GM20431 (cell line): ENCODE results near the gene CEACAM8.
"Not testable (repeated sequence)": the region's sequence is repeated elsewhere in the genome, so short reads cannot be mapped to it uniquely, and the experiment has no call there.

Source experiments
- in situ Hi-C: fragments of 300-500 bp; cut with MseI, MboI; formaldehyde crosslinking; loops from one replicate; pipeline ENCODE4 v1.15.0; 2020; ENCODE audit warnings: low sequenced_read_pairs; ENCODE audit not compliant: unreplicated experiment

The CEACAM8 gene

DNA sequence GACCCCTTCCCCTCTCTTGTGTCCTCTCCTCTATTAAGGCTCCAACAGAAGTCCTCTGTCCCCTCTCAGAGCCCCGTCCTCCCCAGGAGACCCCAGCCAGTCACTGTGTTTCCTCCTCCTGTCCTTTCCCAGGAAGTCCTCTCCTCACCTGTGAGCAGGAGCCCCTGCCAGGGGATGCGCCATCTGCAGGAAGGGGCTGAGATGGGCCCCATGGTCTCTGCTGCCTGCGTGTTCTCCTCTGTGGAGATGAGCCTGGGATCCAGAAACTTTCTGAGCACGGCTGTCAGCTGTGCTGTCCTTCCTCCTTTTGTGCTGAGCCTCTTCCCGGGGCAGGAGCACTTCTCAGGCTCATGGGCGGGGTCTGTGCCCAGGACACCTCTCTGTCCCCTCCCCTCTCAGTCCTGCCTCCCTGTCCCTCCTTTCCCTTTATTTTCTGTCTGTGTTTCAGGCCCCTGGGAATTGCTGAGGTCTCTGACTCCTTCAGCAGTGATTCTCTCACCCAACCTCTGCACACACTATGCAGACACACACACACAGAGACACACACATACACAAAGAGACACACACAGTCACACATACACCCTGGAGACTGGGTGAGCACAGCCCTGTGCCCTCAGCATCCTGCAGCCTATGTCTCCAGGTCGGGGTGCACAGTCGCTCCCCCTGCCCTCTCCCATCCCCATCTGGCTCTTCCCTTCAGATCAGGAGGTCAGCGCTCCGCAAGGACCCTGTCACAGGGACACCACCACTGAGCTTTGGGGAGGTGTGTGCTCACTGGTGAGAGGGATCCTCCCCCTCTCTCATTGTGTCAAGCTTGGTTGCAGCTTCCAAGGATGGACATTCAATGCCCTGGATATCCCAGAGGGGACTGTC is at the start of gene CEACAM8:
Gene CEACAM8, minus strand, starts transcription at position 308 of the 873 bp plus-strand sequence. Its CDS starts 96 bp downstream, at position 212.
- in situ Hi-C loops: no loop called here

DNA sequence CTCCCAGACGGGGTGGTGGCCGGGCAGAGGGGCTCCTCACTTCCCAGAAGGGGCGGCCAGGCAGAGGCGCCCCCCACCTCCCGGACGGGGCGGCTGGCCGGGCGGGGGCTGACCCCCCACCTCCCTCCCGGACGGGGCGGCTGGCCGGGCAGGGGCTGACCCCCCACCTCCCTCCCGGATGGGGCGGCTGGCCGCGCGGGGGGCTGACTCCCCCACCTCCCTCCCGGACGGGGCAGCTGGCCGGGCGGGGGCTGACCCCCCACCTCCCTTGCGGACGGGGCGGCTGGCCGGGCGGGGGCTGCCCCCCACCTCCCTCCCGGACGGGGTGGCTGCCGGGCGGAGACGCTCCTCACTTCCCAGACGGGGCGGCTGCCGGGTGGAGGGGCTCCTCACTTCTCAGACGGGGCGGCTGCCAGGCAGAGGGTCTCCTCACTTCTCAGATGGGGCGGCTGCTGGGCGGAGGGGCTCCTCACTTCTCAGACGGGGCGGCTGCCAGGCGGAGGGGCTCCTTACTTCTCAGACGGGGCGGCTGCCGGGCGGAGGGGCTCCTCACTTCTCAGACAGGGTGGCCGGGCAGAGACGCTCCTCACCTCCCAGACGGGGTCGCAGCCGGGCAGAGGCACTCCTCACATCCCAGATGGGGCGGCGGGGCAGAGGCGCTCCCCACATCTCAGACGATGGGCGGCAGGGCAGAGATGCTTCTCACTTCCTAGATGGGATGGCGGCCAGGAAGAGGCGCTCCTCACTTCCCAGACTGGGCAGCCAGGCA is 44.8 kb upstream of the CEACAM8 start:
- in situ Hi-C loops: not testable (repeated sequence)

DNA sequence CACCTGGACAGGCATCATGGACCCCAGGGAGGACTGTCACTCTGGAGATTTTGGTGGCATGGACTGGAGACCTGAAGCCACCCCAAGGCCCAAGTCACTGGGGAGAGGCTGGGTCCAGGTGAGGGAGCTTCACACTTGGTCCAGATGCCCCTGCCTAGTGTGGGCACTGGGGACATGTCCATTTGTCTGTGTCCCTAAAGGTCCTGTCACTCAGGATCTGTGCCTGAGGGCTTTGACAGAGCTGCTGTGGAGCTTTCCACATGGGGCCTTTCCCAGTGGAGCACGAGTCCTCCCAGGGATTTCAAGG is 40.5 kb upstream of the CEACAM8 start:
- in situ Hi-C loops: no loop called here

DNA sequence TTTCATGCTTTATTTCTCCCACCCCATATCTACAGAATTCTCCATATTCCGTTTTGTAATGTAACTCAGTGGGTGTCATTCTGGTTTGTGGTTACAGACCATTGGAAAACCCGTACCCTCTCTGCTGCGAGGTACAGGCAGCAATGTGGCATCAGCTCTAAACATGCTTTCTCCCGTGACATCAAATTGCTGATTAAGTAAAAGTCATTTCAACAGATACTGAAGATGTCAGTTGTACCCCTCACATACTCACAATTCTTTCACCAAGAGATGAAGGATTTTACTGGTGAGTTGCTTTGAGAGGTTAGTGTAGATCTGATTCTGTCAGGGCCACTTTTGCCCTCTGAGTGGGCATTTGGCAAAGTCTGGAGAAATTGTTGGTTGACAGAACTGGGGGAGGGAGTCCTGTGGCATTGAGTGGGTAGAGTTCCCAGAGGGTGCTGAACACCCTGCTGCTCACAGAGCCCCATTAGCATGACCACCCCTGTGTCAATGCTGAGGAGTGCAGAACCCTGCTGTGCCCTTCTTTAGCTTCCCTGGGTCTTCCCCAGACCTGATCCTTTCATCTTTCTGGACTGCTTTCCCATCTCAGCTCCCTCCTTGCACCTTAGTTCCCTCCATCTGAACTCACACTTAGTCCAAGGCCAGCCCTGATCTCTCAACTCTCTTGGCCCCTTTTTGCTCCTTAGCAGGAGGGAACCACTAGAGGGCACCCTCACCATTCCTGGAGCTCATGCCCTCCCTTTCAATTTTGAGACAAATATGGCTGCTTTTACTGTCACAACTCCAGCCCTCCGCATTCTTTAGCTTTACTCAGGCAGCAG is 39.9 kb upstream of the CEACAM8 start:
- in situ Hi-C loops: no loop called here

DNA sequence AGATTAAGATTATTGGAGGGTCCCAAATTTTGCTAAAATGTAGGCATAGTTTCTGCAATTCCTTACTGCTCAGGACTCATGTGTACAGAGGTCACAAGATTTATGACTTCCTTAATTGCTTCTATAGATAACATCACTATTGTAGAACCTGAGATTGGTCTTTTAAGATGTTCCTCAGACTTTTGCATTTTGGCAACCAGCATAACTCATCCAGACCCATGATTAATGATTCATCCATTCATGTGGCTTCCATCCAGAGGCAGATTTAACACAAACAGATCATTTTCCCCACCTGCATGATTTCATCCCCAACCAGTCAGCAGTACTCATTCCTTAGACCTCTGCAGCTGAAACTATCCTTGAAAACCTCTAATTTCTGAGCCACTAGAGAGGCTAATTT is 34.5 kb upstream of the CEACAM8 start:
- in situ Hi-C loops: no loop called here

DNA sequence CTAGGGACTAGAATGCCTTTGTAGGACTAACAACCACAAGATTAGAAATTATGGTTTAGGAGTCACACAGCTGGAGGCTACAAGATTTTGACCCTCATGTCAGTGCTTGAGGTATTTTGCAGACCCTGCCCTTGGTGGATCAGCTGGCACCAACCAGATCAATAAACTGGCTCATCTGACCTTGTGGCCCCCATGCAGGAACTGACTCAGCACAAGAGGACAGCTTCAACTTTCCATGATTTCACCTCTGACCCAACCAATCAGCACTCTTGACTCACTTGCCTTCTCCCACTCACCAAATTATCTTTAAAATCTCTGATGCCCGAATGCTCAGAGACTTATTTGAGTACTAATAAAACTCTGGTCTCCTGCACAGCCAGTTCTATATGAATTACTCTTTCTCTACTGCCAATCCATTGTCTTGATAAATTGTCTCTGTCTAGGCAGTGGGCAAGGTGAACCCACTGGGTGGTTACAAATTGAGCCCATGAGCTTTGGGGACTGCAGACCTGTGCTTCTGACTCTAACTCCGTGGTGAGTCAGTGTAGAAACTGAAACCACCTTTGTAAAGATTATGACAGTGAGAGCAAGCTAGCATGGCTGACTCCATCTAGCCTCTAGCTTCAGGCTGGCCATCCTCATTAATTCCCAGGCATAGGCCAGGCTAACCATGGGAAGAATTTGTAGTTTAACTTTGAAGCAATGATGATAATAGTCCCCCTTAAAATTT is 33.9 kb upstream of the CEACAM8 start:
- in situ Hi-C loops: no loop called here

DNA sequence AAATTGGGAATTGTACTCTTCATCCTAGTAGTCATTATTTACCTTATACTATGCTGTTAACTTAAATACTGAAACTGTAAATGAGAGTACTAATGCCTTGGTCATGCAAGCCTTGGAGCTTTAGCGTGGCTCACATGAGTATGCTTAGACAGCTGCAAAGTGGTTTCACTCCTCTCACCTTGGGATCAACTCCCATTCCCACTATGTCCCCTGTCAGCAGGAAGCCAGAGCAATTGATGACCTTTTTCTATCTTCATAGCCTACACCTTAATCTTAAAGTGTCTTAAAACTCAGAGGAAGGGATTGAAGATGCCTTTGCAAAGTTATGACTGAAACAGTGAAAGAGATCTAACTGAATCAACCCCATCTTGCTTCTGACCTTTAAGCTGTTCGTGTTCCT is 33.2 kb upstream of the CEACAM8 start:
- in situ Hi-C loops: no loop called here

DNA sequence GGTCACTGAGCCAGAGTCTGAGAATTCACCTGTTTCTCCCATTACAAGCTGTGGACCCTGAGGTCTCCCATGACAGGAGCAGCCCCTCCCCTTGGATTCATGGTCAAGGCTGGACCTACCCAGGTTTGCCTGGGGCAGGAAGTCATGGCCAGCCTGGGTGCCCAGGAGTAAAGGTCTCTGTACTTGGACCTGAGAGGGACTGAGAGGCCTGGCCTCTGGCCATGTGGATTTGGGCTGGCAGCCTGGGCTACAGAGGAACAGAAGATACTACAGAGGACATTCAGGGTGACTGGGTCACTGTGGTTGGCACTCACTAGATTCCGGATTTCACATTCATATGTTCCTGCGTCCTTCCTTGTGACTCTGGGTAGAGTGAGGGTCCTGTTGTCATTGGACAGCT is 31.5 kb upstream of the CEACAM8 start:
- in situ Hi-C loops: no loop called here

DNA sequence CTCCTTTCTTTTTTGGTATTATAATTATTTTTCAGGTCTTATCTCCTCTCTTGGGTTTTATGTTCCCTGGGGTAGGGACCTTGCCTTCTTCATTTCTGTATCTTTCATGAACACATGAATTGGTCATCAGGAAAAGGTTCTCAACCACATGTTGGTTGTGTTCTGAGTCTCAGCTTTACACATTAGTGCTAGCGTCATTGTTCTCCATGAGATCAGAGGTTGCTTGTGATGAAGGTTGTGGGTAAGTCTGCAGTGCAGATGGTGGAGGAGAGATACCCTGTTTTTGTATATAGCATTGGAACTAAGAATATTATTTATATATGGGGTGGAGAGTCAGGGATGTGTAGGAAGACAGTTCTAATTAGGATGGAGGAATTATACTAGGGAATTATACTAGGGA is 24.5 kb upstream of the CEACAM8 start:
- in situ Hi-C loops: no loop called here

DNA sequence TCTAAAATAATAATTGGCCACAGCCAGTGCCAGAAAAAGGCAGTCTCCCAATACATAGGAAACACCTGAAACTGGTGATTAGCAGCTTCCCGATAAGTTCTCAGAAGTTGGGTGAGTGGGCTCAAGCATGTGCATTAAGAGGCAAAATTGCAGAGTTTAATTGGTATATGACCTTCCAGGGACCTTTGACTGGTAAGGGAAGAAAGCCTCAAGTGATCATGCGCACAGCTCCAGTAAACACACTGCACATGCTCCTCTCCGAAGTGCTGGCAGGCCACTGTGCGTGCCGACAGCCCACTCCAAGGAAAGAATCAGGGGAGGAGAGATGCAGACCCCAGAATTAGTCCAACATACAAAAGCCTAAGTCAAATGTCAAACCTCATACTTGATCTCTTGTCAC is 18.9 kb upstream of the CEACAM8 start:
- in situ Hi-C loops: no loop called here

DNA sequence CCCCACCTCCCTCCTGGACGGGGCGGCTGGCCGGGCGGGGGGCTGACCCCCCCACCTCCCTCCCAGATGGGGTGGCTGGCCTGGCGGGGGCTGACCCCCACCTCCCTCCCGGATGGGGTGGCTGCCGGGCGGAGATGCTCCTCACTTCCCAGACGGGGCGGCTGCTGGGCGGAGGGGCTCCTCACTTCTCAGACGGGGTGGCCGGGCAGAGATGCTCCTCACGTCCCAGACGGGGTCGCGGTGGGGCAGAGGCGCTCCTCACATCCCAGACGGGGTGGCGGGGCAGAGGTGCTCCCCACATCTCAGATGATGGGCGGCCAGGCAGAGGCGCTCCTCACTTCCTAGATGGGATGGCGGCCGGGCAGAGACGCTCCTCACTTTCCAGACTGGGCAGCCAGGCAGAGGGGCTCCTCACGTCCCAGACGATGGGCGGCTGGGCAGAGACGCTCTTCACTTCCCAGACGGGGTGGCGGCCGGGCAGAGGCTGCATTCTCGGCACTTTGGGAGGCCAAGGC is 15.7 kb upstream of the CEACAM8 start:
- in situ Hi-C loops: not testable (repeated sequence)

DNA sequence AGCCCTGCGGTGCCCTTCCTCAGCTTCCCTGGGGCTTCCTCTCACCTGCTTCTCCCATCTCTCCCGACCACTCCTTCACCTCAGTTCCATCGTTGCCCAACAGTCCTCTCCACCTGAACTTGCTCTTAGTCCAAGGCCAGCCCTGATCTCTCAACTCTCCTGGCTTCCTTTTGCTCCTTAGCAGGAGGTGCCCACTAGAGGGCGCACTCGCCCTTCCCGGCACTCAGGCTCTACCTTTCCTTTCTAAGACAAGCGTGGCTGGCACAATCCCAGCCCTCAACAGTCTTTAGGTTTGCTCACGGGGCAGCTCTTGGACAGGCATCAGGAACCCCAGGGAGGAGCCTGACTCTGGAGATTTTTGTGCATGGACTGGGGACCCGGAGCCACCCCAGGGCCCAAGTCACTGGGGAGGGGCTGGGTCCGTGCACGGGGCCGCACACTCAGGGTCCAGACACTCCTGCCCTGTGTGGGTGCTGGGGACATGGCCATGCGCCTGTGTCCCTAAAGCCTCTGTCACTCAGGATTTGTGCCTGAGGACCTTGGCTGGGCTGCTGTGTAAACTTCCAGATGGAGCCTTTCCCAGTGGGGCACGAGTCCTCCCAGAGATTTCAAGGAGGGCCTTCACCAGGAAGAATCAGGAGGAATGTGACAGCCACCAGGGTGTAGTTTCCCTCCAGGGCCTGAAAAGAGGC is 12.1 kb upstream of the CEACAM8 start:
- in situ Hi-C loops: no loop called here

DNA sequence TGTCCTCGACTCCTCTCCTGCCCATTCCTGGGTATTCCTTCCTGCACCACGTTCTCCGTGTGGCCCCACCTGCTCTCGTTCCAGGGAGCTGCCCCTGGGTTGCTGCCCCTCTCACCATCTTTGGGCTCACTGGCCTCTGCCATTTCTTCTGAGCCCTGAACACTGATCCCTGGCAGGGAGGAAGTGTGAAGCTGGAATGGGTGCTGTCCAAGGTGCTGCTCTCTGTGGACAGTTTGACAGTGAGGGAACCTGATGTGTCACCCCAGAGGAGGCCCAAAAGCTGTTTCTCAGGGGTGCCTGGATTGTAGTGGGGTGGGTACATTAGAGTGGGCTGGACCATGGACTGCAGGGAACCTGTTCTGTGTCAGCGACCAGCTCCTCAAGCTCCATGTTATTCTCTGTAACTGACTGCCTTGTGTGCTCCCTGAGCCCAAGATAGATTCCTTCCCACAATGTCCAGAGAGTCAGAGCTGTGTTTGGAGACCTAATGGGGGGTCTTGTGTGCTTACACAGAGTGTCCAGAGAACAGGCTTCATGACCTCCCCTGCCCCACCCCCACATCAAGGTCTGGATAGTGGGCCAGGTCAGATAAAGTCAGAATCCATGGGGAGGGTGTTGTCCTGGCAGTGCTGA is 7.2 kb upstream of the CEACAM8 start:
- in situ Hi-C loops: no loop called here

DNA sequence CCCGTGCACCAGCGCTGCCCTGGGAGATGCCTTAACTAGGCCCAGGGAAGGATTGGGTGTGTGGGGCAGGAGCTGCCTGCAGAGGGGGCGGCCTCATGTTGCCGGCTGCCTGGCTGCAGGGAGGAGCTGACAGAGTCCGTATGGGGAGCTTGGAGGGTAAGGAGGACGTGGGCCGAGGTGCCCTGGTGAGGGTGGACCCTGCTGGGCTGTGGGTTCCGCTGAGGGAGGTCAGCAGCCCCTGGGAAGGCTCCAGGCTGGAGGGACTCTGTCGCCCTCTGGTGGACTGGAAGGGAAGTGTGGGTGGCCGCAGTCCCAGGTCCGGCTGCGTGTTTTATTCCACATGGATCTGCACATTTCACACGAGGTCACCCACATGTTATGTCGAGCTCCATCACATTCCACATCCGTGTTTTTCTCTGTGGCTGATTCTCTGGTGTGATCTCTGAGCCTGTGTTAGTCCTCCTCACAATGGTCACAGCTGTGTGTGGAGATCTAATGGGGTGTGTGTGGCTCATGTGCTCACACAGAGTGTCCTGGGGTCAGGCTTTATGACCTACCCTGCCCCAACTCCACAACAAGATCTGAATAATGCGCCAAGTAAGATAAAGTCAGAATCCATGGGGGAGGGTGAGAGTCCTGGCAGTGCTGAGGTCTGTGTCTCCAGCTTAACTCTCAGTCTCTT is 1.8 kb upstream of the CEACAM8 start:
- in situ Hi-C loops: no loop called here

DNA sequence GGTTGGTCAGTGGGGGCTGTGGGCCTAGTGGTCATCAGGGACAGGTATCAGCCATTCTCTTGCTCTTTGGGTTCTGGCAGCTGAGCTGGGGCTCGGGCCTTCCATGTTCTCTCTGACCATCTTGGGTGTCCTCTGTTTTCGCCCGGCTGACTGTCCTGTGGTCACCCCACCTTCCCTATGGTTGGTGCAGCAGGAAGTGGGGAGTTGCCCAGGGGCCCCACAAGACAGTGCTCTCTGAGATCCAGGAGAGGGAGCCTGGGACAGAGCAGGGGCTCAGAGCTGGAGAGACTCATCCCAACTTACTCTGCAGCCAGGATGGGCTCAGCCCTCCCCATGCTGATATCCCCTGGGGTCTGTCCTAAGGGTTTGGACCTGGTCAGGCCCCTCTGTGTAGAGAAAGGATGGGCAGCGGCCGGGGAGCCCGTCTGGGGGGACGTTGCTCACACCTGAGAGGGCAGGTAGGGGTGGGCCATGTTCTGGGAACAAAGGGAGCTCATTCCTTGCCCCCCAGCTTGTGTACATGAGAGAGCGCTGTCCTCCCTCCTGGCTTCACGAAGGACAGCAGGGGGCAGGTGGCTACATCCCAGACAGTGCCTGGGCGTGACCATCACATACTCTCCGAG is 937 bp upstream of the CEACAM8 start:
- in situ Hi-C loops: no loop called here

DNA sequence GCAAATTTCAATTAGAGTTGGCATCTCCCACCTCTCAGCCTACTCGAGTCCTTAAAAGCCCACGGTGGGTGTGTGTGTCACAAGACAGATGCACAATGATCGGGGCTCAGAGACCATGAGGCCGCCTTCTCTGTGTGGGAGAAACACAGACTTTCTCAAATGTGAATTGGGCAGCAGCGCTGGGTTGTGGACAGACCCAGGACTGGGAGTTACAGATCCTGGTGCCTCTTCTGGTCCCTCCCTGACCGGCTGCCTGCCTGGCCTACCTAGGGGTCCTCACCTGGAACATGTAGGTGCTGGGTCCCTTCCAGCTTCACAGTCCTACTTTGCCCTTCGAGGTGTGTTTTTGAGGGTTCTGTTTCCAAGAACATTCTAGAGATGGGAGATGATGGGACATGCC is 4.9 kb downstream of the CEACAM8 start:
- in situ Hi-C loops: no loop called here

DNA sequence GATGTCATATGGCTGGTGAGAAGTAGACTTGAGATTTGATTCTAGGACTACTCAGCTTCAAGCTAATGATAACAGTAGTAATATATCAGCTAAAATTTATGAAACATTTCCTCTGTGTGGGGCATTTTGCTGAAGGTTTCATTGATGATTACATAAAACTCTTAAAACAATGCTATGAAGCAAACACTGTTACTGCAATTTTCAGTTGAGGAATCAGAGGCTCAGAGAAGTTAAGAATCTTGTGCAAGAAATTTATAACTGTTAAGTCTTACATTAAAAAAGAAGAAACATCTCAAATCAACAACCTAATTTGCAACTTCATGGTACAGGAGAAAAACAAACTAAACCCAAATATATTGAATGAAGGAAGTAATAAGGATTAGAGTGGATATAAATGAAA is 10.3 kb downstream of the CEACAM8 start:
- in situ Hi-C loops: no loop called here

DNA sequence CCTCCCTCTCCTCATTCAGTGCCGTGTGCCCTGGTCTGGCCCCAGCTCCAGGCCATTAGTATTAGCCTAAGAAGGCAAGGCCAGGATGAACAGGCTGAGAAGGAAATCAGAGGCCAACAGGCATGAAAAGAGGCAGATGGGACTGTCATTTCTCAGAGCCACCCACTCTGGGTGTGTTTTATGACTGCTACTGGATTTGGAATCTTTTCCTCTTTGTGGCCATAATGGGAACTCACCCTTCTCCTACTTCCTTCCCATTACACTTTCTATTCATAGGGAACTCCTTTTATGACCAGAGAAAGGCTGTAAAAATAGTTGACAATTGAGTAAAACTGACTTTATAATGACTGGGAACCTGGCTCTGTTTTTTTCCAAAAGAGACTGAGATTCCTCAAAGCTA is 17.7 kb downstream of the CEACAM8 start:
- in situ Hi-C loops: no loop called here
